Endodermal cell (in vitro differentiated cells): ENCODE data around the gene AGBL1. TPM values are rescaled to one million over a fixed set of nuclear protein-coding genes. Genes with fewer than 3 reads are reported as not detected.

ENCODE experiments used
- DNase-seq: peaks from one replicate; pipeline ENCODE4 v3.0.0-alpha.2; 2017
- H3K27ac ChIP-seq: 2 replicates; pipeline ENCODE4 v1.5.1; 2013; ENCODE audit warnings: mild to moderate bottlenecking, low read depth, low read length, moderate library complexity
- H3K27me3 ChIP-seq: 2 replicates; pipeline ENCODE4 v1.6.1; 2013; ENCODE audit warnings: mild to moderate bottlenecking, low read length, moderate library complexity; ENCODE audit not compliant: insufficient read depth, control insufficient read depth, poor library complexity, severe bottlenecking
- H3K36me3 ChIP-seq: 2 replicates; pipeline ENCODE4 v1.7.0; 2013; ENCODE audit warnings: mild to moderate bottlenecking, low read length, moderate library complexity; ENCODE audit not compliant: control insufficient read depth, insufficient read depth
- H3K4me1 ChIP-seq: one replicate; pipeline ENCODE4 v1.7.0; 2013; ENCODE audit warnings: low read length; ENCODE audit not compliant: control insufficient read depth, insufficient read depth
- H3K4me3 ChIP-seq: 2 replicates; pipeline ENCODE4 v1.5.1; 2013; ENCODE audit warnings: mild to moderate bottlenecking, low read length, moderate library complexity
- H3K9ac ChIP-seq: 2 replicates; pipeline ENCODE4 v1.6.1; 2013; ENCODE audit warnings: mild to moderate bottlenecking, low read length, moderate library complexity; ENCODE audit not compliant: poor library complexity, severe bottlenecking; ENCODE audit errors: extremely low read depth
- H3K9me3 ChIP-seq: 2 replicates; pipeline ENCODE4 v1.6.1; 2013; ENCODE audit warnings: mild to moderate bottlenecking, low read length, moderate library complexity; ENCODE audit not compliant: control insufficient read depth
- H3K27ac Mint-ChIP-seq: 2 replicates; pipeline ENCODE4 v1.8.0; 2020; ENCODE audit warnings: mixed read lengths
- H3K27me3 Mint-ChIP-seq: 2 replicates; pipeline ENCODE4 v1.8.0; 2021; ENCODE audit warnings: mild to moderate bottlenecking, mixed read lengths; ENCODE audit not compliant: insufficient read depth
- H3K36me3 Mint-ChIP-seq: 2 replicates; pipeline ENCODE4 v1.8.0; 2020; ENCODE audit warnings: low read depth, mixed read lengths
- H3K4me1 Mint-ChIP-seq: 2 replicates; pipeline ENCODE4 v1.8.0; 2020; ENCODE audit warnings: mixed read lengths
- H3K4me3 Mint-ChIP-seq: 2 replicates; pipeline ENCODE4 v1.8.0; 2020; ENCODE audit warnings: mild to moderate bottlenecking, moderate library complexity, mixed read lengths
- H3K9me3 Mint-ChIP-seq: 2 replicates; pipeline ENCODE4 v1.8.0; 2020; ENCODE audit warnings: mild to moderate bottlenecking, mixed read lengths
- CTCF ChIP-seq: fragments of 200-600 bp; sonication (generic); conservative IDR thresholded peaks from 2 replicates; pipeline ENCODE4 v1.5.0; 2021; ENCODE audit warnings: antibody characterized with exemption, mild to moderate bottlenecking
- WGBS, 2 experiments: methylation state at CpG; one replicate each; pipeline versions ENCODE4 v1.1.5 to v1.1.7; 2013; ENCODE audit warnings: missing lambda C conversion rate in 2 of 2, mixed read lengths in 1 of 2; ENCODE audit not compliant: insufficient coverage in 1 of 2, insufficient read length in 1 of 2; 5-methylcytosine and 5-hydroxymethylcytosine counted together
- total RNA-seq, 2 donors: library from RNA; stranded (reverse); fragmentation: NEBNext Ultra II Directional in 1 of 2; extraction: Animal tissue kit (Norgen Biotek cat#: 25700) in 1 of 2; gene quantifications; 2 replicates in 1 of 2; 3 replicates in 1 of 2; pipeline ENCODE4 v1.2.1, GENCODE V29; 2021

AGBL1 gene
- total RNA-seq, 2 donors from 2014 or later = 0.07 to 0.11 TPM

DNA sequence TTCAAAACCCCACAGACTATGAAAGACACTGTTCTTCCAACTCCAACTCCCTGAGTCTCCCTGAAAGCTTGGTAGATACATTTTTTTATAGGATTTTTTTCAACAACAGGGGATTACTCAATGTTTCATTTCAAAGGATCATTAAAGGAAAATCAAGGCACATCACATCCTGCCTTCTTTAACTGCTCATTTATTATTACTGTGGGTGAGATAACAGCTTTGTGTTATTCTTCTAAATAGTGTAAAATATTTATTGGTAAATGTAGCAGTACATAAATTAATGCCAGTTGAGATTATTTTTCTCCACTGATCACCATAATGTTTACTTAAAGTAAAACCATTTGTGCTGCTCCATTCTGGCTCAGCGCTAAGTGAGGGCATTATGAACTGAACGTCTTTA lies 57.2 kb downstream of the AGBL1 start:
- H3K36me3 ChIP-seq = no peaks in the 10 kb centered on the region
- no peak for TF ChIP-seq CTCF
- no peak overlapping the region for H3K9ac ChIP-seq
- H3K9me3 ChIP-seq = no peaks in the 10 kb centered on the region
- peaks cover 3% of the 10 kb centered on the region for H3K4me1 Mint-ChIP-seq
- DNase-seq = no peak
- no peaks in the 10 kb centered on the region for H3K9me3 Mint-ChIP-seq
- H3K4me1 ChIP-seq = peaks cover 1% of the 10 kb centered on the region
- H3K4me3 ChIP-seq = no peak overlapping the region
- H3K27me3 ChIP-seq = no peaks in the 10 kb centered on the region
- WGBS, 2 experiments = 67 to 89% methylated on average over 1 to 2 of the region's 2 CpGs
- no peaks in the 10 kb centered on the region for H3K36me3 Mint-ChIP-seq
- H3K27ac ChIP-seq = no peak overlapping the region
- H3K4me3 Mint-ChIP-seq = no peak overlapping the region
- H3K27me3 Mint-ChIP-seq = peaks cover 1% of the 10 kb centered on the region
- no peak overlapping the region for H3K27ac Mint-ChIP-seq

GRCh38 chr15:86138798-86139197 lies 59.1 kb downstream of the AGBL1 start:
- WGBS, 2 experiments = 87 to 100% methylated on average over 2 to 3 of the region's 3 CpGs
- H3K36me3 Mint-ChIP-seq = no peaks in the 10 kb centered on the region
- no peak overlapping the region for H3K4me3 ChIP-seq
- DNase-seq = no peak
- H3K27ac Mint-ChIP-seq = no peak overlapping the region
- H3K27me3 ChIP-seq = no peaks in the 10 kb centered on the region
- H3K27me3 Mint-ChIP-seq = peaks cover 1% of the 10 kb centered on the region
- H3K4me1 Mint-ChIP-seq = peaks cover 11% of the 10 kb centered on the region
- peaks cover 1% of the 10 kb centered on the region for H3K9me3 Mint-ChIP-seq
- peaks cover 4% of the 10 kb centered on the region for H3K4me1 ChIP-seq
- H3K9me3 ChIP-seq = no peaks in the 10 kb centered on the region
- TF ChIP-seq CTCF = no peak
- no peak overlapping the region for H3K9ac ChIP-seq
- no peak overlapping the region for H3K4me3 Mint-ChIP-seq
- H3K27ac ChIP-seq = no peak overlapping the region
- no peaks in the 10 kb centered on the region for H3K36me3 ChIP-seq

GRCh38 chr15:86139828-86140227 lies 60.2 kb downstream of the AGBL1 start:
- peaks cover 1% of the 10 kb centered on the region for H3K27me3 Mint-ChIP-seq
- no peaks in the 10 kb centered on the region for H3K36me3 Mint-ChIP-seq
- 60 to 82% methylated on average over 1 to 8 of the region's 9 CpGs for WGBS, 2 experiments

More at GRCh38 chr15:86139828-86140227, 60.2 kb downstream of the AGBL1 start:
- peak; percentile 89 for DNase-seq
- Histone ChIP-seq H3K4me1 (peaks cover 4% of the 10 kb centered on the region), H3K27me3 (no peaks in the 10 kb centered on the region), H3K9ac (no peak overlapping the region), H3K27ac (no peak overlapping the region), H3K9me3 (no peaks in the 10 kb centered on the region), H3K36me3 (no peaks in the 10 kb centered on the region), H3K4me3 (no peak overlapping the region)
- Mint-ChIP-seq H3K4me1 (peaks cover 11% of the 10 kb centered on the region), H3K27ac (no peak overlapping the region), H3K4me3 (no peak overlapping the region), H3K9me3 (peaks cover 6% of the 10 kb centered on the region)
- TF ChIP-seq CTCF = peak; percentile 87
